GM13977 (cell line): ENCODE data around the gene AKAP13.

Experiments used
- DNase-seq: peaks from one replicate; pipeline ENCODE4 v3.0.0; 2012; ENCODE audit warnings: low spot score
- in situ Hi-C: fragments of 300-500 bp; cut with MboI; formaldehyde crosslinking; loops from one replicate; pipeline ENCODE4 v1.12.0; 2022; ENCODE audit warnings: low sequenced_read_pairs, low pct_unique_long_range_greater_than_20kb, mixed read lengths, inconsistent platforms; ENCODE audit not compliant: unreplicated experiment
- TF ChIP-seq, protein P1 (sequence below): IDR thresholded peaks from 2 replicates; pipeline ENCODE4 v1.5.1; 2012; ENCODE audit warnings: mild to moderate bottlenecking, control low read depth; ENCODE audit not compliant: insufficient read depth; ENCODE audit errors: extremely low read depth, missing control alignments

The AKAP13 gene

DNA sequence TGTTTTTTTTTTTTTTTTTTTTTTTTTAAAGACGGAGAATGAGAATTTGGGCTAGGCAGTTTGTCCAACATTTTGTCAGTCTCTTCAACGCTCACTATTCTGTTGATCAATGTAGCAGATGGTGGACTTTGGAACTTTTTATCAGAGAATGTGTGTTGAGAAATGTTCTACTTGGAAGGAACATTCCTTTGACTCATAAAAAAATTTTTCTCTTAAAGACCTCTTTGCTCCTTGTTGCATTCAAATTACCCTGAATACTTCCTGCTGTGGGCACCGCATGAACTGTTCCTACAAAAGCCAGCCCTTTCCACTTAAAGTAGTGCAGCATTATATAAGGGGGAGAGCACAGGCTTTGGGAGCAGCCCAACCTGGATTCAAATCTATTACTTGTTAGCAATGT lies 182.9 kb downstream of the AKAP13 start:
- DNase-seq: no peak
- in situ Hi-C loops: no loop called here
- TF ChIP-seq, protein P1, sequence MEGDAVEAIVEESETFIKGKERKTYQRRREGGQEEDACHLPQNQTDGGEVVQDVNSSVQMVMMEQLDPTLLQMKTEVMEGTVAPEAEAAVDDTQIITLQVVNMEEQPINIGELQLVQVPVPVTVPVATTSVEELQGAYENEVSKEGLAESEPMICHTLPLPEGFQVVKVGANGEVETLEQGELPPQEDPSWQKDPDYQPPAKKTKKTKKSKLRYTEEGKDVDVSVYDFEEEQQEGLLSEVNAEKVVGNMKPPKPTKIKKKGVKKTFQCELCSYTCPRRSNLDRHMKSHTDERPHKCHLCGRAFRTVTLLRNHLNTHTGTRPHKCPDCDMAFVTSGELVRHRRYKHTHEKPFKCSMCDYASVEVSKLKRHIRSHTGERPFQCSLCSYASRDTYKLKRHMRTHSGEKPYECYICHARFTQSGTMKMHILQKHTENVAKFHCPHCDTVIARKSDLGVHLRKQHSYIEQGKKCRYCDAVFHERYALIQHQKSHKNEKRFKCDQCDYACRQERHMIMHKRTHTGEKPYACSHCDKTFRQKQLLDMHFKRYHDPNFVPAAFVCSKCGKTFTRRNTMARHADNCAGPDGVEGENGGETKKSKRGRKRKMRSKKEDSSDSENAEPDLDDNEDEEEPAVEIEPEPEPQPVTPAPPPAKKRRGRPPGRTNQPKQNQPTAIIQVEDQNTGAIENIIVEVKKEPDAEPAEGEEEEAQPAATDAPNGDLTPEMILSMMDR: no peak

GRCh38 chr15:85563731-85564130 lies 183.3 kb downstream of the AKAP13 start:
- in situ Hi-C loops: no loop called here
- TF ChIP-seq, protein P1: no peak
- no peak for DNase-seq

GRCh38 chr15:85564686-85565085 lies 184.3 kb downstream of the AKAP13 start:
- TF ChIP-seq, protein P1: no peak
- in situ Hi-C loops: no loop called here

DNA sequence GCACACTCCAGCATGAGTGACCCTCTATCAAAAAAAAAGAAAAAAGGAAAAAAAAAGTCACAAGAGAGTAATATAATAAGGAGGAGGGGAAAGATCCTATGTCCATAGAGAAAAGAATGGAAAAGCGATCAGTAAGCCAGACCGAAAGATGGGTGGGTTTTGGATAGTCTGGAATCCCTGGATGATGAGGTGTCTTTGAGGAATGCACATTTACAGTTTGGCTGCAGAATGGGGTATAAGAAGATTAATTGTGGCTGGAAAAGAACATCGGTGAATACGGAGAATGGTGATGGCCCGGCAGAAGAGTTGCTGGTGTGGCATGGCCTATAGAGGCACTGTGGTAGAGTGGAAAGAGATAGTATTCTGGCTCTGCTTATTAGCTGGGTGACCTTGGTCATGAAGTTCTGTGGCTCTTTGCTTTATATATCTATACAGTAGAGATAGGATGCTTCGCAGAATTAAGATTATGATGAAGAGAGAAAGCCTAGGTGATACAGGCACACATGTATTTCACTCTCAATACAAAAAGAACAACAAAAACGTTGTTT lies 187.9 kb downstream of the AKAP13 start:
- no peak for DNase-seq
- in situ Hi-C loops: no loop called here
- TF ChIP-seq, protein P1: no peak

More at GRCh38 chr15:85564686-85565085, 184.3 kb downstream of the AKAP13 start:
- DNase-seq: no peak

GRCh38 chr15:85570336-85570735 lies 189.9 kb downstream of the AKAP13 start:
- TF ChIP-seq, protein P1: no peak
- no peak for DNase-seq
- in situ Hi-C loops: no loop called here

- in situ Hi-C loops: no loop called here
- DNase-seq: no peak
- TF ChIP-seq, protein P1: no peak
Measured at GRCh38 chr15:85571780-85572179, 191.4 kb downstream of the AKAP13 start.
